Nephron (organoid): ENCODE measurements around the gene TSPYL4.

ENCODE experiments used
- H3K27ac Mint-ChIP-seq, 3 experiments: 2 replicates each; pipeline ENCODE4 v1.8.0; 2020; ENCODE audit warnings: mixed read lengths in 3 of 3, mild to moderate bottlenecking in 2 of 3, moderate library complexity in 1 of 3
- H3K27me3 Mint-ChIP-seq: 2 replicates; pipeline ENCODE4 v1.8.0; 2021; ENCODE audit warnings: low read depth, mild to moderate bottlenecking, moderate library complexity, mixed read lengths
- H3K36me3 Mint-ChIP-seq: 2 replicates; pipeline ENCODE4 v1.8.0; 2020; ENCODE audit warnings: low read depth, mixed read lengths
- H3K4me1 Mint-ChIP-seq: 2 replicates; pipeline ENCODE4 v1.8.0; 2020; ENCODE audit warnings: mixed read lengths
- H3K4me3 Mint-ChIP-seq, 3 experiments: 2 replicates each; pipeline ENCODE4 v1.8.0; 2020; ENCODE audit warnings: mild to moderate bottlenecking in 3 of 3, mixed read lengths in 3 of 3, moderate library complexity in 2 of 3
- H3K9me3 Mint-ChIP-seq: 2 replicates; pipeline ENCODE4 v1.8.0; 2020; ENCODE audit warnings: mixed read lengths
- CTCF ChIP-seq, 3 experiments: fragments of 200-600 bp; sonication (generic); IDR thresholded peaks; one replicate each; pipeline ENCODE4 v1.5.0; 2021; ENCODE audit warnings: antibody characterized with exemption in 3 of 3; ENCODE audit not compliant: unreplicated experiment in 3 of 3

Gene TSPYL4

GRCh38 chr6:116283191-116283590 is 29.3 kb upstream of the TSPYL4 start:
- no peaks in the 10 kb centered on the region for H3K27me3 Mint-ChIP-seq
- peaks cover 7% of the 10 kb centered on the region for H3K36me3 Mint-ChIP-seq
- no peaks in the 10 kb centered on the region for H3K9me3 Mint-ChIP-seq
- H3K27ac Mint-ChIP-seq: peak overlapping the region in 2 of 3 experiments; percentile 36 to 48
- H3K4me3 Mint-ChIP-seq: no peak overlapping the region
- peaks cover 31% of the 10 kb centered on the region for H3K4me1 Mint-ChIP-seq
- TF ChIP-seq CTCF (IDR thresholded peaks at IDR 0.05; ENCODE audit: unreplicated experiment in 3 of 3): no peak

- peak overlapping the region; percentile 36 to 99 (median 48) for H3K27ac Mint-ChIP-seq
- TF ChIP-seq CTCF (IDR thresholded peaks at IDR 0.05; ENCODE audit: unreplicated experiment in 3 of 3): no peak
- H3K27me3 Mint-ChIP-seq: no peaks in the 10 kb centered on the region
- H3K4me1 Mint-ChIP-seq: peaks cover 36% of the 10 kb centered on the region
- peak overlapping the region in 2 of 3 experiments; percentile 1 to 7 for H3K4me3 Mint-ChIP-seq
- no peaks in the 10 kb centered on the region for H3K9me3 Mint-ChIP-seq
- H3K36me3 Mint-ChIP-seq: peaks cover 12% of the 10 kb centered on the region
Measured at GRCh38 chr6:116282698-116283097, 28.8 kb upstream of the TSPYL4 start.

- Mint-ChIP-seq H3K4me1 (peaks cover 53% of the 10 kb centered on the region), H3K4me3 (peak overlapping the region; percentile 96 to 100 (median 100)), H3K27ac (peak overlapping the region; percentile 99 to 100 (median 100)), H3K9me3 (no peaks in the 10 kb centered on the region), H3K36me3 (peaks cover 28% of the 10 kb centered on the region), H3K27me3 (no peaks in the 10 kb centered on the region)
- no peak for TF ChIP-seq CTCF (IDR thresholded peaks at IDR 0.05; ENCODE audit: unreplicated experiment in 3 of 3)
Measured at GRCh38 chr6:116280933-116281316, 27.1 kb upstream of the TSPYL4 start.

GRCh38 chr6:116280161-116280932 is 26.5 kb upstream of the TSPYL4 start:
- no peaks in the 10 kb centered on the region for H3K27me3 Mint-ChIP-seq
- H3K9me3 Mint-ChIP-seq: no peaks in the 10 kb centered on the region
- peak overlapping the region; percentile 96 to 100 (median 100) for H3K4me3 Mint-ChIP-seq
- H3K27ac Mint-ChIP-seq: peak overlapping the region; percentile 99 to 100 (median 100)
- H3K36me3 Mint-ChIP-seq: peaks cover 31% of the 10 kb centered on the region
- H3K4me1 Mint-ChIP-seq: peaks cover 55% of the 10 kb centered on the region
- TF ChIP-seq CTCF (IDR thresholded peaks at IDR 0.05; ENCODE audit: unreplicated experiment in 3 of 3): no peak

DNA sequence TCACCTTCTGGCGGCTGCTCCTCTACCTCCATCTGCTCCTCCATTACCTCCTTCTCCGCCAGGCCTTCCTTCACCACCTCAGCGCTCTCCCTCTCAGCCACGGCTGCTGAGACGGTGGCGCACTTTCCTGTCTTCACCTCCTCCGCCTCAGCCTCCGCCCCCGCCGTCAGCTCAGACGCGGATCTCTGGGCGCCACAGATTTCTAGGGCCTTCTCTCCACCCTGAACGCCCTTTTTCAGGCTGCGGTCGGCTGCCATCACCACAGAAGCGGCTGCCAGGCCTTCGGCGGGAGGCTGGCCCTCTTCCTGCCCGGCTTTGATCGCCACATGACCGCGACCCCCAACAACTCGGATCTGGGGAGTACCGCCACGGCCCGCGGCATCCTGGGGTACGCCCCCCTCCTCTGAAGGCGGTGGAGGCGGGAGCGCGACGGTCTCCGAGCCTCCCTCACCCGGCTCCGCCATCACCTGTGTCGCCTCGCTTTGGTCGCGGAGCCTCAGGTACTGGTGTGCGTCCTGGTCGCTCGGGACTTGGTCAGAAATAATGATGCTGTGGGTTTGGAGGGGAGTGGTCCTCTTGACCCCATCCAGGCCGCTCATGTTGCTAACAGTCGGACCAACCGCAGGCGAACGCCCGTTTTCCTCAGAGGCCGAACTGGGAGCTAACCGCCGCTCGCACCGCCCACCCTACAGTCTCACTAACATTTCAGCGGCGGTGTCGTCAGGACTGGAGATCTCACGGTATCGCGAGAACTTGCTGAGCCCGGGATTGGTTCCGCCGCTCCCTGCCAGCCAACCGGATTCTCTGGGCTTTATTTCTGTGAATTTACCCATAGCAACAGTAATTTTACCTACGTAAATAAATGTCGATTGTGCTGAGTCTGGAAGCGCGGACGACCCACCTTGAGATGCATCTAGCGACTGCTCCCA is 25.6 kb upstream of the TSPYL4 start, which contains the start of gene TSPYL1:
TSPYL1 (minus strand) TSS at position 699 of the 929 bp plus-strand sequence; CDS start at position 599, 100 bp downstream.
- peak within 1 kb of the TSS; percentile 96 to 100 (median 100) for H3K4me3 Mint-ChIP-seq
- peaks cover 38% of the 10 kb centered on the region for H3K36me3 Mint-ChIP-seq
- H3K4me1 Mint-ChIP-seq: peaks cover 60% of the 10 kb centered on the region
- H3K27me3 Mint-ChIP-seq: no peaks in the 10 kb centered on the region
- H3K27ac Mint-ChIP-seq: peak within 1 kb of the TSS; percentile 99 to 100 (median 100)
- TF ChIP-seq CTCF (IDR thresholded peaks at IDR 0.05; ENCODE audit: unreplicated experiment in 3 of 3): no peak
- H3K9me3 Mint-ChIP-seq: no peaks in the 10 kb centered on the region
